HG02870 (cell line): ENCODE results near the gene PDE4B.

Source experiments
- ATAC-seq: cut with Tn5 transposase; IDR thresholded peaks from one replicate; pipeline ENCODE4 v1.9.1; 2021; ENCODE audit warnings: mild to moderate bottlenecking, moderate library complexity; ENCODE audit not compliant: unreplicated experiment

PDE4B gene

GRCh38 chr1:65792669-65793358, at the start of gene PDE4B:
Gene PDE4B, plus strand, starts transcription at chr1:65792895.
- no peak for ATAC-seq

DNA sequence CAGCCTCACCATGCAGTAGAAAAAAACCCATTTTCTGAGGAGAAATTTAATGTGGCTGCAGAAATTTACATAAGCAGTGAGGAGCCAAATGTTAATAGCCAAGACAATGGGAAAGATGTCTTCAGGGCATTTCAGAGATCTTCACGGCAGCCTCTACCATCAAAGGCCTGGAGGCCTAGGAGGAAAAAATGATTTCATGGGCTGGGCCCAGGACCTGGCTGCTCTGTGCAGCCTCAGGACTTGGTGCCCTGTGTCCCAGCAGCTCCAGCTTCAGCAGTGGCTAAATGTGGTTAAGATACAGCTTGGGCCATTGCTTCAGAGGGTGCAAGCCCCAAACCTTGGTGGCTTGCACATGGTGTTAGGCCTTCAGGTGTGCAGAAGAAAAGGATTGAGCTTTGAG, 48.0 kb upstream of the PDE4B start:
- no peak for ATAC-seq

DNA sequence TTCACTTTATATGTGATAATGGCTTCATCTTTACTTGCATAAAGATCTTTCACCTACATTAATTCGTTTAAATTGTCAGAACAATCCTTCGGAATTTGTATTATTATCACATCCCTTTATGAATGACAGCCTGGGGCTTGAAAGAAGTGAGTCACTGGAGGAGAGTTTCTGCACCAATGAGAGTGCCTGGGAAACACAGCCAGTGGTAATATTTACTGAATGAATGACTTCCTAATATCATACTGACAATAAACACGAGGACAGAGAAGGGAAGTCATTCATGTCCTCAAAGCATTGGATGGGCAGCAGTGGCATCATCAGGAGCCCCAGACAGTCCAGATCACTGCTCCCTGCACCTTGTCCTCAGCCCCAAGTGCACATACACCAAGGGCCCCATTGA, 40.7 kb upstream of the PDE4B start:
- ATAC-seq, result no peak

GRCh38 chr1:65756616-65757015, 36.1 kb upstream of the PDE4B start:
- no peak for ATAC-seq

DNA sequence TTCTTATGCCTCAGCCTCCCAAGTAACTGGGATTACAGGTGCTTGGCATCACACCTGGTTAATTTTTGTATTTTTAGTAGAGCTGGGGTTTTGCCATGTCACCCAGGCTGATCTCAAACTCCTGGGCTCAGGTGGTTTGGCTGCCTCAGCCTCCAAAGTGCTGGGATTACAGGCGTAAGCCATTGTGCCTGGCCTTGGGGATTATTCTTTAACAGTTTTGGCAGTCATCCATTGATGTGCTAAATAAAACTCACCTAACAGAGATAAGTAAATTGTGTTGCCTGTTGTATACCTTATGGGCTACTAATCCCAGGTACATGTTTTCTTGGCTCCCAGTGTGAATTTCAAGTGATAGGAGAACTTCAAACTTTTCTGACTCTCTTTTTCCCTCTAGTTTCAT, 35.2 kb upstream of the PDE4B start:
- no peak for ATAC-seq

DNA sequence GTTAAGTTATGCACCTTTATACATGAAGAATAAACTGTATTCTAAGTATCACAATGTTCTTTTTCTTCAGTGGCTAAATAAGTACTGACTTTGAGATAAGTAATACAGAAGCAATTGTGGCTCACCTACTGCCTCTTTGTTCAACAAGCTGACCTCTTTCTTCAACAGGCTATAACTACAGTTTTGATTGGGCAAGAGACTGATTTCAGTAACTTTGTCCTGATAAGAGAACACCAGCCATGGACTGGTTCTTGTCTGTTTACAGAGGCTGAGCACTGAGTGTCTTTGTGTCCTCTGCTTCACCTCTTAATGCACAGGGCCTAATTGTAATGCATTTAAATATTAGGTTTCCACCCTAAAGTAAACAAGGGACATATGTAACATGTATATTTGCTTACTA, 34.6 kb upstream of the PDE4B start:
- no peak for ATAC-seq

GRCh38 chr1:65759516-65759915, 33.2 kb upstream of the PDE4B start:
- ATAC-seq, result no peak

DNA sequence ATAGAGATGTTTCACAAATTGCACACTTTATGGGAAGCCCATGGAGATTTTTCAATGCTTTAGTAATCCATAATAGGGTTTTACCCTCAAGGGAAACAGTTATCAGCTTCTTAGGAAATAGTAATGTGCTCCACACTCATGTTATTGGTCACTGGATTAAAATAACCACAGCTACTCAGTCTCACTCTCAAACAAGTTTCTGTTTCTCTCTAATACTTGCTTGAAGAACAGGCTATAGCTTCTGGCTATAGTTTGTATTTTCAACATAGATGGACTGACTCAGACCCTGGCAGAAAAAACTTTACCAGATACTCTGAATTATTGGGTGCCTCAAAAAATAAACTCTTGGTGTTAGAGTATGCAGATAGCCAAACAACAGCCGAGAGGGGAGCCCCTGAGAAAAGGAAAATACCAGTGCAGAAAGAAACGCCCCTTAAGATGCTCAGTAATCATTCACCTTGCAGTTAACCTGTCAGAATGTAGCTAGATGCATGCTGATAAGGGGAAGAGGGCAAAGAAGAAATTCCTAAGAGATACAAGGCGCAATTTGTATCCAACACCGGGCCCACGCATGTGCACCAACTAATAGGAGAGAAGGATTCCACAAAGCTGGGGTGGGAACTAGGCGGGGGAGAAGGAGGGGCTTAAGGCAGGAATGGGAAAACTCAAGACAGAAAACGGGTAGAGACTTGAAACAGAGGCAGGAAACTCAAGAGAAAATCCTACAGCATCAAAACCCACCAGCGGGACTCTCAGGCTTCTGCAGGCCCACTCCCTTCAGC, 30.4 kb upstream of the PDE4B start:
- no peak for ATAC-seq

DNA sequence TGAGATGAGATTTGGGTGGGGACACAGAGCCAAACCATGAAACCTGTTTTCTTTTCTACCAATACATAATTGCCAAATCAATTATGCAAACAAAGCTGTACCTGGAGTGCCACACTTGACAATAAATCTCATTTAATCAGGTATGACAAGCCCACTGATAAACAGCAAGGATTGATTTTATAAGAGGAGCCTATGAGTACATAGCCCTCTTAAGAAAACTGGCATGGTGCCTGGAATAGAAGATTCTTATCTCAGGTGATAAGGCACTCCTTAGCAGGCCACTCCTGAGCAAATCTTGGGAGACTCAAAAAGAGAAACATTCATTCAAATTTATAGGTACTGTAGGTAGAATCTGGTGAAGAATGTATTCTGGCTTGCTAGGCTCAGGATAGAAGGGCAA, 28.6 kb upstream of the PDE4B start:
- ATAC-seq, result no peak

DNA sequence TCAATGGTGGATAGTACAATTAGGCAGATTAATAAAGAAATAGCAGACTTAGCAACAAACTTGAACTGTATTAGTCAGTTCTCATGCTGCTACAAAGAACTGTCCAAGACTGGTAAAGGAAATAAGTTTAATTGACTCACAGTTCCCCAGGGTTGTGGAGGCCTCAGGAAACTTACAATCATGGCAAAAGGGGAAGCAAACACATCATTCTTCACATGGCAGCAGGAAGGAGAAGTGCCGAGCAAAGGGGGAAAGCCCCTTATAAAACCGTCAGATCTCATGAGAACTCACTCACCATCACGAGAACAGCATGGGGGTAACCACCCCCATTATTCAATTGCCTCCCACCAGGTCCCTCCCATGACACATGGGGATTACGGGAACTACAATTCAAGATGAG, 27.1 kb upstream of the PDE4B start:
- ATAC-seq, result no peak

GRCh38 chr1:65769636-65770035, 23.1 kb upstream of the PDE4B start:
- ATAC-seq, result no peak

DNA sequence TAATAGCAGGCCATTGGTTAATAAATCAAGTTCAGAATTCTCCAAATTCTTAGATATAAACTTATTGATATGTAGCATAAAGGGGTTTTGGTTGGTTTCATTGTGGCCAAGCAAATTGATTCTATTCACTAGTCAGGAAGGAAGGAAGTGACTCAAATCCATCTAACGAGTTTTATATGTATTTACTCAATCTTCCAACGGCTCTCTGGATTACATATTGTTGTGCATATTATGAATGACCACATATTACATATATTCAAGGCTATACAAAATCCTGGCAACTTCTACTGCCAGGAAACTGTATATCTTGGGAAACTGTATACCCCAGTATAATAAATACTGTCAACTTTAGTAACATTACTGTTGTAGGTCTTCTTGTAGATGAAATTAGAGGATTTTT, 20.1 kb upstream of the PDE4B start:
- no peak for ATAC-seq

- no peak for ATAC-seq
Observed at GRCh38 chr1:65773391-65774123, 19.1 kb upstream of the PDE4B start.

- no peak for ATAC-seq
Observed at GRCh38 chr1:65788762-65789161, 3.9 kb upstream of the PDE4B start.

DNA sequence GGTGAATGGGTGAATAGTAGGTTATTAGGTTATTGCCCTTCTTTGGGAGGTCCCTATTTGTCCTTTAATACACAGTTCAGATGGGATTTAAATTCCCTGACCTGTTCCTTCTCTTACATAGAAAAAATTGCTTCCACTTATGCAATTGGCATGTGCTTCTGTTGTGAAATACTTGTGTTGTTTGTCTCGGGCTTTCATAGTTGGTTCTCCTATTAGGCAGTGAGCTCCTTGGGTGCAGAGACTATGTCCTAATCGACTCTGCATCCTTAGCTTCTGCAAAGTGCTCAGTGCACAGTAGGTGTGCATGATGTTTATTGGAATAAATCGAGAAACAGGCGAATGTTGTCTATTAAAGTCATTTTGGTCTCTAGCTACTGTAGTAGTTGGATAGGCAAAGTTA, 1.3 kb upstream of the PDE4B start:
- ATAC-seq, result no peak

GRCh38 chr1:65791801-65792668, 660 bp upstream of the PDE4B start:
- ATAC-seq, result no peak

- ATAC-seq, result no peak
Observed at GRCh38 chr1:65793359-65793732, 651 bp downstream of the PDE4B start.

DNA sequence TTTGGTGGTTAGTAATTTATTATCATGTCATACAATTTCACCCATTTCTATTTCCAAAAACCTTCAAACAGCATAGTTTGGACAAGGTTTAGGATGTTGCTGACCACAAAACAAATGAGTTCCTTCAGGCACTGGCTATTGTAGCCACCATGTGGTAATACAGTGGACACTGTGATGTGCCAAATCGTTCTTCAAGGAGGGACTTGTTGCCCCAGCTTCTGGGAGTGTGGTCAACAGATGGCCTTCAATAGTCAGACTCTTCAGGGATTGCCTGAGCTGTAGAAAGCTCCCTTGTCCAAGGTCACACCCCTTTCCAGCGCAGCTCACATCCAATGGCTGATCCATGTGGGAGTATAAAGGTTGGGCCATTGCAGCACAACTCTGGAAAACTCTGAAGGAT, 2.6 kb downstream of the PDE4B start:
- ATAC-seq, result no peak

DNA sequence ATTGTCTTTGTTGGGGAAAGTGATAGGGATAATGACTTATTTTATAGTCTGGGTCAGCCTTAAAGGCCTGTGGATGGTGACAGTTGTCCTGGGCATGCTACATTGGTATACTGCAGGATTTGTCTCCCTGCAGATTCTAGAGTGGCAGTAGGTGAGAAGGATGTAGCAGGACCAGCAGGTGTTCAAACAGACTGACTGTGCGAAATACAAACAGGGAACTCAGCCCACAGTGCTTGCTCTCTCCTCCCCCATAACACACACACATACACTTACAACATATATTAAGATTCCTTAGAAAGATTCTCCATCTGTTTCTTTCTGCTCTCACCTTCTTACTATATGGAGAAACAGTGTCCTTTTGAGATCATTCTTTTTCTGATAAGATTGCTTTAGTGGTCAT, 6.9 kb downstream of the PDE4B start:
- ATAC-seq, result no peak

DNA sequence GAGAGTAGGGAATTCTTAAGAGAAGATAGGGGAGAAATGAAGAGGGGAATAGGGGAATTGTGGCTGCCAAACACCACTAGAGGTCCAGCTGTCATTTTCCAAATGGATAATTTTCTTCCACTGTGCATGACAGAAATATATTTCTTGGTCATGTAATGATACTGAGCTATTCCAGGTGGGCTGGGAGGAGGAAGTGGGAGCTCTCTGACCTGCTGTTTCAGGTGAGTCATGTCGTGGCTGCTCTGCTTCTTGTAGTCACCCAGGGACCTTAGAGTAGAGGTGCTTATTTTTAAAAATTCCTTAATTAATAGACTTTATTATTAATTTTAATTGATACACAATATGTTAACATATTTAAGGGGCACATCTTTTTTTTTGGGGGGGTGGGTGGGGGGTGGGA, 11.9 kb downstream of the PDE4B start:
- ATAC-seq, result no peak

GRCh38 chr1:65812065-65812464, 19.4 kb downstream of the PDE4B start:
- ATAC-seq, result peak; percentile 99
